Progenitor cell of endocrine pancreas (in vitro differentiated cells): ENCODE results near the gene ZP1. TPM values are rescaled to one million over a fixed set of nuclear protein-coding genes. Genes with fewer than 3 reads are reported as not detected.
A peak's percentile ranks its signal among the peaks of the same experiment; 100 is the strongest.

Source experiments
- DNase-seq: peaks from one replicate; pipeline ENCODE4 v3.0.0; 2021; ENCODE audit warnings: low spot score; ENCODE audit not compliant: unreplicated experiment
- H3K27ac Mint-ChIP-seq: 2 replicates; pipeline ENCODE4 v1.8.0; 2021; ENCODE audit warnings: mild to moderate bottlenecking, moderate library complexity, mixed read lengths
- H3K27me3 Mint-ChIP-seq: 2 replicates; pipeline ENCODE4 v1.8.0; 2021; ENCODE audit warnings: mixed read lengths
- H3K36me3 Mint-ChIP-seq: 2 replicates; pipeline ENCODE4 v1.8.0; 2022; ENCODE audit warnings: mixed read lengths; ENCODE audit not compliant: insufficient read depth
- H3K4me1 Mint-ChIP-seq: 2 replicates; pipeline ENCODE4 v1.8.0; 2021; ENCODE audit warnings: low read depth, mixed read lengths
- H3K4me3 Mint-ChIP-seq: 2 replicates; pipeline ENCODE4 v1.8.0; 2021; ENCODE audit warnings: low read depth, mild to moderate bottlenecking, moderate library complexity, mixed read lengths
- H3K9me3 Mint-ChIP-seq: 2 replicates; pipeline ENCODE4 v1.8.0; 2021; ENCODE audit warnings: low read depth, mixed read lengths
- CTCF ChIP-seq: fragments of 200-600 bp; sonication (generic); IDR thresholded peaks from one replicate; pipeline ENCODE4 v1.5.0; 2021; ENCODE audit warnings: antibody characterized with exemption, mild to moderate bottlenecking; ENCODE audit not compliant: unreplicated experiment
- total RNA-seq: library from RNA; stranded (reverse); gene quantifications from 2 replicates; pipeline ENCODE4 v1.2.1, GENCODE V29; 2021

ZP1 gene
- total RNA-seq, 1 donor from 2014 or later = not detected

GRCh38 chr11:60852117-60852981 is 15.0 kb upstream of the ZP1 start:
- peaks cover 10% of the 10 kb centered on the region for H3K4me1 Mint-ChIP-seq
- H3K36me3 Mint-ChIP-seq = peaks cover 8% of the 10 kb centered on the region
- no peaks in the 10 kb centered on the region for H3K9me3 Mint-ChIP-seq
- no peak overlapping the region for H3K27ac Mint-ChIP-seq
- H3K4me3 Mint-ChIP-seq = peak overlapping the region; percentile 37
- peaks cover 3% of the 10 kb centered on the region for H3K27me3 Mint-ChIP-seq
- no peak for TF ChIP-seq CTCF
- DNase-seq = no peak

- H3K4me1 Mint-ChIP-seq = peaks cover 10% of the 10 kb centered on the region
- H3K27ac Mint-ChIP-seq = no peak overlapping the region
- DNase-seq = no peak
- peaks cover 3% of the 10 kb centered on the region for H3K27me3 Mint-ChIP-seq
- H3K9me3 Mint-ChIP-seq = no peaks in the 10 kb centered on the region
- no peak for TF ChIP-seq CTCF
- H3K4me3 Mint-ChIP-seq = no peak overlapping the region
- peaks cover 8% of the 10 kb centered on the region for H3K36me3 Mint-ChIP-seq
Measured at GRCh38 chr11:60852982-60853950, 14.1 kb upstream of the ZP1 start.

GRCh38 chr11:60854140-60854846 is 13.0 kb upstream of the ZP1 start:
- peaks cover 3% of the 10 kb centered on the region for H3K27me3 Mint-ChIP-seq
- no peaks in the 10 kb centered on the region for H3K9me3 Mint-ChIP-seq
- DNase-seq = no peak
- no peak overlapping the region for H3K27ac Mint-ChIP-seq
- H3K4me3 Mint-ChIP-seq = no peak overlapping the region
- H3K4me1 Mint-ChIP-seq = peaks cover 10% of the 10 kb centered on the region
- no peak for TF ChIP-seq CTCF
- H3K36me3 Mint-ChIP-seq = peaks cover 5% of the 10 kb centered on the region

GRCh38 chr11:60854847-60855725 is 12.3 kb upstream of the ZP1 start:
- H3K27me3 Mint-ChIP-seq = peaks cover 3% of the 10 kb centered on the region

More at GRCh38 chr11:60854847-60855725, 12.3 kb upstream of the ZP1 start:
- peak overlapping the region; percentile 19 for H3K27ac Mint-ChIP-seq
- no peak for TF ChIP-seq CTCF
- H3K36me3 Mint-ChIP-seq = peaks cover 5% of the 10 kb centered on the region
- H3K4me3 Mint-ChIP-seq = peak overlapping the region; percentile 9
- no peaks in the 10 kb centered on the region for H3K9me3 Mint-ChIP-seq
- peaks cover 10% of the 10 kb centered on the region for H3K4me1 Mint-ChIP-seq
- DNase-seq = no peak
